Ramos (cell line): ENCODE measurements around the gene ALOX12B.
"Not testable (repeated sequence)": the region's sequence is repeated elsewhere in the genome, so short reads cannot be mapped to it uniquely, and the experiment has no call there.

ENCODE experiments used
- in situ Hi-C: fragments of 300-500 bp; cut with MboI; formaldehyde crosslinking; loops from one replicate; pipeline ENCODE4 v1.14.3; 2022; ENCODE audit warnings: low sequenced_read_pairs; ENCODE audit not compliant: unreplicated experiment

Gene ALOX12B

DNA sequence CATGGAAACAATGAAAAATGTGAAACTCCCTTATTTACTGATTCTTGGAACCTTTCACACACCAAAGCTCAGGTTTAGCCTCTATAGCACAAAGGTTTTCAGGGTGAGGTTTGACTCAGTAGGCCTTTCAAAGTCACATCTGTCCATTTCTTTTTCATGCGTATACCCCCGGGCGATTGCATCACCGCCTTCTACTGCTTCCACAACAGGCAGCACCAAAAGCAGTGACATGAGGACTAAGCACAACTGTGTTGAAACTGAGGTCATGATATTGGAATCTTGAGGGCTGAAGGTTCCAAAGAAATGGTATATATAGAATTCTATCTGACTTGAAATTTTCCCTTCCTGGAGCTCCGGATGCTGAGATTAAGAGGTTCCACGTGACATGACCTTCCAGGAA lies 63.4 kb downstream of the ALOX12B start:
- in situ Hi-C loops, result not testable (repeated sequence)
